ENCODE results near the gene TEP1. TPM values are rescaled to one million over a fixed set of nuclear protein-coding genes. Genes with fewer than 3 reads are reported as not detected.

The TEP1 gene
- total RNA-seq, 1 experiment from 2014 or later = 18.8 TPM

DNA sequence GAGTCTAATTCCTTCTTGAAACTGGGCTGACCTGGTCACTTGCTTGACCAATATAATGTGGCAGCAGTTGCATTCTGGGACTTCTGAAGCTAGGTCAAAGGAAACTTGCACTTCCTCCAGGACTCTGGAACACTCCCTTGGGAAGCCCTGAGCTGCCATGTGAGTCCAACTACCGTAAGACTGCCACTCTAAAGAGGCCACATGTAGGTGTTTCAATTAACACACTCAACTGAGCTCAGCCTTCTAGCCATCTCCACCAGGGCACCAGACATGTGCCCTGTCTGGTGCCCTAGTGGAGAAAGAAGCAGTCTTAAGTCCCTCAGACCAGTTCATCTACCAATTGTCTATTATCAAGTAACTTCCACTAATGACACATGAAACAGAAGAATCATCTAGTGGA lies 6.1 kb upstream of the TEP1 start:
- no peaks in the 10 kb centered on the region for H3K27me3 Mint-ChIP-seq (ENCODE audit: insufficient read depth, unreplicated experiment)
- H3K4me3 Mint-ChIP-seq (ENCODE audit: unreplicated experiment) = peak overlapping the region; percentile 42
- POLR2A ChIA-PET = no interaction called here
- no peaks in the 10 kb centered on the region for H3K36me3 Mint-ChIP-seq (ENCODE audit: insufficient read depth, unreplicated experiment)
- CTCF ChIA-PET = no interaction called here
- H3K4me1 Mint-ChIP-seq (ENCODE audit: low read depth, unreplicated experiment) = peaks cover 27% of the 10 kb centered on the region
- BruUV-seq (replicated peaks) = no TSS peak
- Histone ChIP-seq H3K36me3 (ENCODE audit: control insufficient read depth, insufficient read depth, low read length) (no peaks in the 10 kb centered on the region), H3K27me3 (replicated peaks; ENCODE audit: control insufficient read depth, insufficient read depth, low read length) (no peaks in the 10 kb centered on the region), H3K4me1 (peaks cover 44% of the 10 kb centered on the region), H3K9me3 (no peaks in the 10 kb centered on the region), H3K4me3 (ENCODE audit: low read depth, low read length) (no peak overlapping the region)
- DNase-seq = no peak
- peak overlapping the region; percentile 85 for H3K27ac Mint-ChIP-seq (ENCODE audit: unreplicated experiment)
- TF ChIP-seq, protein P1, sequence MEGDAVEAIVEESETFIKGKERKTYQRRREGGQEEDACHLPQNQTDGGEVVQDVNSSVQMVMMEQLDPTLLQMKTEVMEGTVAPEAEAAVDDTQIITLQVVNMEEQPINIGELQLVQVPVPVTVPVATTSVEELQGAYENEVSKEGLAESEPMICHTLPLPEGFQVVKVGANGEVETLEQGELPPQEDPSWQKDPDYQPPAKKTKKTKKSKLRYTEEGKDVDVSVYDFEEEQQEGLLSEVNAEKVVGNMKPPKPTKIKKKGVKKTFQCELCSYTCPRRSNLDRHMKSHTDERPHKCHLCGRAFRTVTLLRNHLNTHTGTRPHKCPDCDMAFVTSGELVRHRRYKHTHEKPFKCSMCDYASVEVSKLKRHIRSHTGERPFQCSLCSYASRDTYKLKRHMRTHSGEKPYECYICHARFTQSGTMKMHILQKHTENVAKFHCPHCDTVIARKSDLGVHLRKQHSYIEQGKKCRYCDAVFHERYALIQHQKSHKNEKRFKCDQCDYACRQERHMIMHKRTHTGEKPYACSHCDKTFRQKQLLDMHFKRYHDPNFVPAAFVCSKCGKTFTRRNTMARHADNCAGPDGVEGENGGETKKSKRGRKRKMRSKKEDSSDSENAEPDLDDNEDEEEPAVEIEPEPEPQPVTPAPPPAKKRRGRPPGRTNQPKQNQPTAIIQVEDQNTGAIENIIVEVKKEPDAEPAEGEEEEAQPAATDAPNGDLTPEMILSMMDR (IDR thresholded peaks at IDR 0.05; ENCODE audit: insufficient read depth in 1 of 2, low read depth in 1 of 2, low read length in 1 of 2, severe bottlenecking in 1 of 2, unreplicated experiment in 1 of 2) = no peak
- intact Hi-C loops (cut with micrococcal nuclease; ENCODE audit: unreplicated experiment) = loop anchor here (2.0 to 10.0 kb wide), 3 partner anchors 13 to 263 kb away; partner anchors contain the start of gene RNASE4
- H3K9me3 Mint-ChIP-seq (ENCODE audit: unreplicated experiment) = no peaks in the 10 kb centered on the region

DNA sequence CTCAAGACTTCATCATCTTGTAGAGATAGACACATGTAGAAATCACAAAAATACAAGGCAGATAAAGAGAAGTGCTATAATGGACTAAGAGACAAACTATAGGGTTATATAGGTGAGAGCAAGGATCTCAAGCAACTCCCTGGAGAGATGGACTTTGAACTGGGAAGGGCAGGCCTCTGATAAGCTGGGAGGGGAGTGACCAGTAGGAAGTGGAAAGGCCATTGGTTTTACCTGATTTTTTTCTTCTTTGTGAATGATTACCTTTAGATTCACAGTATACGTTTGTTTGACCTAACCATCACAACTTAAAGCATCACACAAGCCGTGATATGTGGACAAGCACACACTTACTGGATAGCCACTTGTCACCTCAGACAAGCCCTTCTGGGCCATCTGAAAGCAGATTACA lies 5.2 kb upstream of the TEP1 start:
- no peak overlapping the region for H3K4me3 ChIP-seq (ENCODE audit: low read depth, low read length)
- DNase-seq = peak; percentile 79 to 89
- Mint-ChIP-seq H3K4me1 (ENCODE audit: low read depth, unreplicated experiment) (peaks cover 30% of the 10 kb centered on the region), H3K36me3 (ENCODE audit: insufficient read depth, unreplicated experiment) (peaks cover 4% of the 10 kb centered on the region), H3K27ac (ENCODE audit: unreplicated experiment) (peak overlapping the region; percentile 85), H3K9me3 (ENCODE audit: unreplicated experiment) (no peaks in the 10 kb centered on the region), H3K4me3 (ENCODE audit: unreplicated experiment) (peak overlapping the region; percentile 42), H3K27me3 (ENCODE audit: insufficient read depth, unreplicated experiment) (no peaks in the 10 kb centered on the region)
- intact Hi-C loops (cut with micrococcal nuclease; ENCODE audit: unreplicated experiment) = loop anchor here (1.0 to 10.0 kb wide), 5 partner anchors 14 to 264 kb away; partner anchors contain the start of genes APEX1 and RNASE4
- H3K9me3 ChIP-seq = no peaks in the 10 kb centered on the region
- H3K27me3 ChIP-seq (replicated peaks; ENCODE audit: control insufficient read depth, insufficient read depth, low read length) = no peaks in the 10 kb centered on the region
- TF ChIP-seq, protein P1 (IDR thresholded peaks at IDR 0.05; ENCODE audit: insufficient read depth in 1 of 2, low read depth in 1 of 2, low read length in 1 of 2, severe bottlenecking in 1 of 2, unreplicated experiment in 1 of 2) = no peak
- peaks cover 47% of the 10 kb centered on the region for H3K4me1 ChIP-seq
- H3K36me3 ChIP-seq (ENCODE audit: control insufficient read depth, insufficient read depth, low read length) = no peaks in the 10 kb centered on the region
- no TSS peak for BruUV-seq (replicated peaks)
- ChIA-PET CTCF (interaction anchor here (0.6 to 1.5 kb wide), 3 partner anchors 12 to 37 kb away, joined by 3 to 12 read pairs (median 3); partner anchors contain the start of gene APEX1), POLR2A (interaction anchor here (1.0 kb wide), 2 partner anchors 37 to 43 kb away, joined by 4 to 6 read pairs; partner anchors contain the start of genes APEX1, OSGEP and PIP4P1)

DNA sequence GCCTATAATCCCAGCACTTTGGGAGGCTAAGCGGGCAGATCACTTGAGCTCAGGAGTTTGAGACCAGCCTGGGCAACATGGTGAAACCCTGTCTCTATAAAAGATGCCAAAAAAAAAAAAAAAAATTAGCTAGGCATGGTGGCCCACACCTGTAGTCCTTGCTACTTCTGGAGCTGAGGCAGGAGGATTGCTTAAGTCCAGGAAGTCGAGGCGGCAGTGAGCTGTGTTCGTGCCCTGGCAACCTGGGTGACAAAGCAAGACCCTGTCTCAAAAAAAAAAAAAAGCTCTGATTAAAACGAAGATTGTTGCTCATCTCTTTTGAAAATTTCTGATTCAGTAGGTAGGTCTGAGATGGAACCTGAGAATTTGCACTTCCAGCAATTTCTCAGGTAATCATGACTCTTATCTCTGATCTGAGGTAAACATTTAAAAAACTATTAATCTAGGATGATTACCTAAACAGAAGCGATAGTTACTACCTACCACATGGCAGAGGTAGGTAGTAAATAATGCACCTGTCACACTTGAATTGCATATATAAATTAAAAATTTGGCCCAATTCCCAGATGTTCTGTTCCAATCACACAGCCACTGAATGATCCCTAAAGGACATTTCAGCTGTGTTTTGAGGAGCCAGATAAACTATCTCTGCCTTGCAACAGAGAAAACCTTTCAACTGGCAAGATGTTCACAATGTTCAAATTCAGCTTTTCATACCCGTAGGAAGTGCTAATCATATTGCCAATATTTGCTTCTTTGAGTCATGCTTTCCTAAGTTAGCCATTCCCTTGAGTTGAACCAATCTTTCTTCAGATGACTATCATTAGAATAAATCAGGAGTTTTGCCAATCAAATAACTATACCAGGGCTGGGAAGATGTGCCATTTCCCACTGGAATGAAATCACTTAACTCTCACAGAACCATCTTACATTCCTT lies 4.2 kb upstream of the TEP1 start:
- CTCF ChIA-PET = interaction anchor here (0.6 to 1.5 kb wide), 3 partner anchors 13 to 580 kb away, joined by 3 to 12 read pairs (median 3); partner anchors contain the start of gene APEX1
- intact Hi-C loops (cut with micrococcal nuclease; ENCODE audit: unreplicated experiment) = loop anchor here (1.0 to 10.0 kb wide), 5 partner anchors 15 to 265 kb away; partner anchors contain the start of genes APEX1 and RNASE4

More for the DNA sequence above, 4.2 kb upstream of the TEP1 start:
- Histone ChIP-seq H3K4me3 (ENCODE audit: low read depth, low read length) (no peak overlapping the region), H3K4me1 (peaks cover 47% of the 10 kb centered on the region), H3K36me3 (ENCODE audit: control insufficient read depth, insufficient read depth, low read length) (no peaks in the 10 kb centered on the region), H3K9me3 (no peaks in the 10 kb centered on the region), H3K27me3 (replicated peaks; ENCODE audit: control insufficient read depth, insufficient read depth, low read length) (no peaks in the 10 kb centered on the region)
- TF ChIP-seq, protein P1 (IDR thresholded peaks at IDR 0.05; ENCODE audit: insufficient read depth in 1 of 2, low read depth in 1 of 2, low read length in 1 of 2, severe bottlenecking in 1 of 2, unreplicated experiment in 1 of 2) = no peak
- H3K9me3 Mint-ChIP-seq (ENCODE audit: unreplicated experiment) = no peaks in the 10 kb centered on the region
- peak overlapping the region; percentile 85 for H3K27ac Mint-ChIP-seq (ENCODE audit: unreplicated experiment)
- H3K36me3 Mint-ChIP-seq (ENCODE audit: insufficient read depth, unreplicated experiment) = peaks cover 6% of the 10 kb centered on the region
- POLR2A ChIA-PET = interaction anchor here (0.6 to 1.0 kb wide), 4 partner anchors 38 to 189 kb away, joined by 4 to 6 read pairs (median 5); partner anchors contain the start of genes APEX1, OSGEP and PIP4P1
- peaks cover 32% of the 10 kb centered on the region for H3K4me1 Mint-ChIP-seq (ENCODE audit: low read depth, unreplicated experiment)
- H3K27me3 Mint-ChIP-seq (ENCODE audit: insufficient read depth, unreplicated experiment) = no peaks in the 10 kb centered on the region
- DNase-seq = no peak
- no peak overlapping the region for H3K4me3 Mint-ChIP-seq (ENCODE audit: unreplicated experiment)
- TSS peak; percentile 23 for BruUV-seq (replicated peaks)
